ACC112 (cell line): Measurements from ENCODE around the gene SLC16A12.
"Not testable (repeated sequence)": the region's sequence is repeated elsewhere in the genome, so short reads cannot be mapped to it uniquely, and the experiment has no call there.

Experiments
- H2AFZ ChIP-seq: fragments of 200-600 bp; sonication (generic); one replicate; pipeline ENCODE4 v1.6.0; 2017; ENCODE audit warnings: antibody characterized with exemption, low read length; ENCODE audit not compliant: unreplicated experiment
- H3K27ac ChIP-seq: fragments of 200-600 bp; sonication (generic); 2 replicates; pipeline ENCODE4 v1.5.1; 2014; ENCODE audit warnings: low read depth, mild to moderate bottlenecking, antibody characterized with exemption, low read length, moderate library complexity
- H3K27me3 ChIP-seq: fragments of 200-600 bp; sonication (generic); 2 replicates; pipeline ENCODE4 v1.6.1; 2014; ENCODE audit warnings: mild to moderate bottlenecking, antibody characterized with exemption, low read length, moderate library complexity, mixed read lengths; ENCODE audit not compliant: insufficient read depth
- H3K36me3 ChIP-seq: fragments of 200-600 bp; sonication (generic); 2 replicates; pipeline ENCODE4 v1.6.1; 2016; ENCODE audit warnings: mild to moderate bottlenecking, antibody characterized with exemption, low read length, moderate library complexity, mixed read lengths; ENCODE audit not compliant: insufficient read depth
- H3K4me1 ChIP-seq: fragments of 200-600 bp; sonication (generic); one replicate; pipeline ENCODE4 v1.6.1; 2016; ENCODE audit warnings: low read length, mixed read lengths; ENCODE audit not compliant: insufficient read depth, unreplicated experiment, control insufficient read depth
- H3K4me3 ChIP-seq: fragments of 200-600 bp; sonication (generic); 2 replicates; pipeline ENCODE4 v1.5.1; 2014; ENCODE audit warnings: mild to moderate bottlenecking, low read depth, low read length
- H3K79me2 ChIP-seq: fragments of 200-600 bp; sonication (generic); one replicate; pipeline ENCODE4 v1.6.0; 2016; ENCODE audit warnings: low read length; ENCODE audit not compliant: control insufficient read depth, unreplicated experiment, insufficient read depth

The SLC16A12 gene

DNA sequence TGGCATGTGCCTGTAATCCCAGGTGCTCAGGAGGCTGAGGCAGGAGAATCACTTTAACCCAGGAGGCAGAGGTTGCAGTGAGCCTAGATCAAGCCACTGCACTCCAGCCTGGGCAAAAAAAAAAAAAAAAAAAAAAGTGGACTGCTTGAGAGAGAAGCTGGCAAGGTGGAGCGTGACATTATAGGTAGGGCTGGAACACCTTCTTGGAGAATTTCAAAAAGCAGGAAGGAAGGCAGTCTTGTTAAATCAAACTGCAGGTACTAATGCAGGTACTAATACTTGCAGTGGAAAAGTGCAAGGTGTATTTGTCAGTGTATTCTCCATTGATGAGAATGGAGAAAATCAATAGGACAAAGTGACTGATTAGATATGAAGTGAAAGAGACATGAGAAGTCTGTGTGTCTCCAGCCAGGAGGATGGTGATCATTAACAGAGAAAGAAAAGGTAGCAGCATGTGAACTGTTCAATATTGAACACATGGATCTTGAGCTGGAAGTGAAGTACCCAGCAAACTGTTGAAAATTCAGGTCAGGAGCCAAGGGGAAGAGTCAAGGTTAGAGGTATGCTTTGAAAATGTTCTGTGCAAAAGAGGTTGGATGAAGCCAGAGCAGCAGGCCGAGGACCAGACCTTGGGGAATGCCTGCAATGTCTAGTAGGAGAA is 12.6 kb upstream of the SLC16A12 start:
- H3K27ac ChIP-seq = no peak overlapping the region
- no peak overlapping the region for H3K4me3 ChIP-seq
- no peaks in the 10 kb centered on the region for H3K79me2 ChIP-seq
- H3K4me1 ChIP-seq = peaks cover 9% of the 10 kb centered on the region
- H3K36me3 ChIP-seq = no peaks in the 10 kb centered on the region
- no peak overlapping the region for H2AFZ ChIP-seq
- H3K27me3 ChIP-seq = no peaks in the 10 kb centered on the region

DNA sequence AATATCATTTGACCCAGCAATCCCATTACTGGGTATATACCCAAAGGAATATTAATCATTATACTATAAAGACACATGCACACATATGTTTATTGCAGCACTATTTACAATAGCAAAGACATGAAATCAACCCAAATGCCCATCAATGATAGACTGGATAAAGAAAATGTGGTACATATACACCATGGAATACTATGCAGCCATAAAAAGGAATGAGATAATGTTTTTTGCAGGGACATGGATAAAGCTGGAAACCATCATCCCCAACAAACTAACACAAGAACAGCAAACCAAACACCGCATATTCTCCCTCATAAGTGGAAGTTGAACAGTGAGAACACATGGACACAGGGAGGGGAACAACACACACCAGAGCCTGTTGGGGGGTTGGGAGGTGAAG is 11.3 kb upstream of the SLC16A12 start:
- H3K4me1 ChIP-seq, H3K27me3 ChIP-seq, H3K27ac ChIP-seq, H3K36me3 ChIP-seq, H3K79me2 ChIP-seq, H3K4me3 ChIP-seq, H2AFZ ChIP-seq: not testable (repeated sequence)

DNA sequence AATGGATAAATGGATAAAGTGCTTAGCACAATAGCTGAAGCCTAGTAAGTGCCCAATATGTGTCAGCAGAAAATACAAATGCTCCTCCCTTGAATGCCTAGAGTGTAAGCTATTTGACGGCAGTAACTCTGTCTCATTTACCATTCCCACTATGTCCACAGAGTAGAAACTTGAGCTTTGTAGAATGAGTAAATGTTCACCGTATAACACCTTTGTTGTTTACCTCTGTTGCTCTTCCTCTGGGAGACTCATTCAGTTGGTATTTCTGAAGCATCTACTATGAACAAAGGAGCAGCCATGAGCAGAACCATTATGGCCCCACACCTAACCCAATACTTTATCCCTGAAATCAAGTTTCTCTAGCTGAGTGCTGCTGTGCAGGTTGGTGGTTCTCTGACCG is 8.4 kb upstream of the SLC16A12 start:
- H3K4me3 ChIP-seq = no peak overlapping the region
- no peaks in the 10 kb centered on the region for H3K36me3 ChIP-seq
- no peak overlapping the region for H3K27ac ChIP-seq
- no peak overlapping the region for H2AFZ ChIP-seq
- H3K79me2 ChIP-seq = no peaks in the 10 kb centered on the region
- H3K27me3 ChIP-seq = no peaks in the 10 kb centered on the region
- H3K4me1 ChIP-seq = peaks cover 6% of the 10 kb centered on the region

DNA sequence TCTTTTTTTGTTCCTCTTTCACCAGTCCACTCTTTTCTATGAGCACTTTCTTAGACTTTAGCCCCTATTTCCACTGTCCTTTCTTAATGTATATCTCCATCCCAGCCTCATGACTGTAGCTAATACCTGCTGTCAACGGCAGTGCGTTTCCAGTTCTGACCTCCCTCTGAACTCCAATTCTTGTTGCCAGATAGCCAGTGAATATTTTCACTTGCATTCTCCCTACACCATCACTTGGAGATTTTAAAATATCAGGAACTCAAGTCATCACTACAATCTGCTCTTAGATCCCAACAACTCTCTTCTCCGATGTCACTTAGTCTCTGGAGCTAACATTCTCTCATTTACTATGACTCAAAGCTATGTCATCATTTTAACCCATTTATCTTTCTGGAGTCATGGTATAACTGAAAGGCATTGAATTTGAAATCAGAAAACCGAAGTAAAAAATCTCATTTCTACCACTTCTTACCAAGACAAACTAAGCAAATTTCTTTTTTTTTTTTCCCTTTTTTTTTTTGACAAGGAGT is 5.1 kb upstream of the SLC16A12 start:
- Histone ChIP-seq H2AFZ (no peak overlapping the region), H3K36me3 (no peaks in the 10 kb centered on the region), H3K4me3 (no peak overlapping the region), H3K4me1 (peaks cover 6% of the 10 kb centered on the region), H3K79me2 (no peaks in the 10 kb centered on the region), H3K27ac (no peak overlapping the region), H3K27me3 (no peaks in the 10 kb centered on the region; the same call in 1 of the 2 replicates)

DNA sequence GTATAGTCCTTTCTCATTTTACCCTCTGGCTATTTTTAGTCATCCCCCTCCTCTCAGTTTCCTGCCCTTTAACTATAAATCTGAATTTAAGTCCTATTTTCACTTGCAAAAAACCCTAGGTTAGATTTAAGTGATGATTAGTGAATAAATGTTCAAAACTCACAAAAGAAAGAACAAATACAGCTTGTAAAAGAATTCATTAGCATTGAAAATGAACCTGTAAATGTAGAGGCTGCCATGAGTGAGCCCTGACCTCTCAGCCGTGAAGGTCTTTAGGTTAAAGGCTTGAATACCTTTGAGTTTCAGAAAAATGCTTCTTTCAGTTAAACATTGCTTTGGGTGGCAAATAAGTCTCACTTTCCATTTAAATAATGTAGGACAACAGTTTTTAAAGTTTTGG is 2.0 kb upstream of the SLC16A12 start:
- Histone ChIP-seq H3K79me2 (no peaks in the 10 kb centered on the region), H3K27ac (no peak overlapping the region), H2AFZ (no peak overlapping the region), H3K4me3 (no peak overlapping the region), H3K27me3 (peaks cover 4% of the 10 kb centered on the region; the same call in 1 of the 2 replicates), H3K4me1 (peaks cover 6% of the 10 kb centered on the region), H3K36me3 (no peaks in the 10 kb centered on the region)

- H3K27me3 ChIP-seq = peaks cover 4% of the 10 kb centered on the region; the same call in 1 of the 2 replicates
- no peak overlapping the region for H3K27ac ChIP-seq
- no peak overlapping the region for H2AFZ ChIP-seq
- peaks cover 6% of the 10 kb centered on the region for H3K4me1 ChIP-seq
- H3K79me2 ChIP-seq = no peaks in the 10 kb centered on the region
- no peaks in the 10 kb centered on the region for H3K36me3 ChIP-seq
- peak overlapping the region; percentile 82 for H3K4me3 ChIP-seq
Measured at GRCh38 chr10:89536013-89536354, 590 bp upstream of the SLC16A12 start.

DNA sequence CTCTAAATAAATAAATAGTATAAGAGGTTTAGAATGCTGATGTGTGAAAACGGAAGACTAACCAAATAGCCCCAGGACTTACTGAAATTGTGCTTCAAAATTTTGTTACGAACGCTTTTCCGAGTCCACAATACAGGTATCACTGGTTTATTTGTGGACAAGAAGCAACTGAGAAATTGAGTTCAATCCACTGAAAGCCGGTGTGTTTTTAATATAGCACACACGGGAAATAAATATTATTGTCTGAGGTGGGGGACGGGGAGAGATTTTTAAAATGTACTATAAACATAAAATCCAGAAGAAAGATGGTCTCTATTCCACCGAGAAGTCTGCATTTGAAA is 598 bp downstream of the SLC16A12 start:
- Histone ChIP-seq H2AFZ (peak overlapping the region; percentile 15), H3K27me3 (peaks cover 4% of the 10 kb centered on the region; the same call in 1 of the 2 replicates), H3K79me2 (no peaks in the 10 kb centered on the region), H3K4me1 (no peaks in the 10 kb centered on the region), H3K36me3 (no peaks in the 10 kb centered on the region), H3K27ac (no peak overlapping the region), H3K4me3 (peak overlapping the region; percentile 82)

DNA sequence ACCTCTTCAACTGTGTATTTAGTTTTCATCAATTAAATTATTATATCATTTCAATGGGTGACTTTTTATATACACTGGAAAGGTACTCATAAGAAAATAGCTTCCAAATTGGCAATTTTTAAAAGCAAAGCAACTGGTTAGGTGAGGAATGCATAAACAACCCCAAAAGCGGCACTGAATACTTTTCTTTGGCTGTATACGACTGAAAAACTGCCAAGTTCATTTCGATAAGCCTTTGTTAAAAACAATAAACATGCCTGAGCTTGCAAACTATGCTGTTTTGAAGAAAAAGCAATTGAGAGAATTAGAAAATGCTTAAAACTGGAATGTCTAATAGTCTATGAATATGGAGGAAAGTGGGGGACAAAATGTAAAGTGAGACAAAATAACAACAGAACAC is 2.9 kb downstream of the SLC16A12 start:
- Histone ChIP-seq H3K36me3 (no peaks in the 10 kb centered on the region), H3K4me3 (no peak overlapping the region), H3K27ac (no peak overlapping the region), H2AFZ (no peak overlapping the region), H3K4me1 (no peaks in the 10 kb centered on the region), H3K79me2 (no peaks in the 10 kb centered on the region), H3K27me3 (peaks cover 4% of the 10 kb centered on the region; the same call in 1 of the 2 replicates)

DNA sequence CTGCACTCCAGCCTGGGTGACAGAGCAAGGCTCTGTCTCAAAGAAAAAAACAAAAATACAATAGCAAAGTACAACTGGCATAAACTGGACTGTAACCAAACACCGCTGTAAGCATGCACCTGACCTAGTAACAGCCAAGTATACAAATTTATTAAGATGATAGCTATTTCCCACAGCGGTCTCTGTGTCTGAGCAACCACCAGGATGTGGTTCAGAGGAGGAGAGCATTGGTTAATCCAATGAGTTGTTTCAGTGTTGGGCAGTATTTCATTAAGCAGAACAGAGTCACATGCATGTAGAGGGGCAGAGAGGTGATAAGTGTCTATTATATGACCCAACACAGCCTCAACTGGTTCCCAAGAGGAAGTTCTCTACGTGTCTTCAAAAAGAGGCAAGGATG is 4.0 kb downstream of the SLC16A12 start:
- no peaks in the 10 kb centered on the region for H3K4me1 ChIP-seq
- H3K27ac ChIP-seq = no peak overlapping the region
- no peak overlapping the region for H2AFZ ChIP-seq
- no peak overlapping the region for H3K4me3 ChIP-seq
- peaks cover 4% of the 10 kb centered on the region; the same call in 1 of the 2 replicates for H3K27me3 ChIP-seq
- no peaks in the 10 kb centered on the region for H3K79me2 ChIP-seq
- H3K36me3 ChIP-seq = no peaks in the 10 kb centered on the region

DNA sequence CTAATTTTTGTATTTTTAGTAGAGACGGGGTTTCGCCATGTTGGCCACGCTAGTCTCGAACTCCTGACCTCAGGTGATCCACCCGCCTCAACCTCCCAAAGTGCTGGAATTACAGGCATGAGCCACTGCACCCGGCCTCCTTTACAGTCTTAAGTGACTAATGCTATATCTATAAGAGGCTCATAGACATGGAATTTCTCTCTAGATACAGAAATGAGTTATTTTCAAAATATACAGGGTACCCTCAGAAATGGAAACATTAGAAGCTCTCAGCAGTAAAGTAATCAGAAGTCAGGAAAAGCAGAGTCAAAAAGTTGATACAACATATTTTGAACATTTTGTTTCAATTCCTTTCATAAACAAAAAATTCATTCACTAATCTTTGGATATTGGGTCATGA is 5.7 kb downstream of the SLC16A12 start:
- peak overlapping the region; percentile 25; the same call in 1 of the 2 replicates for H3K27ac ChIP-seq
- H3K36me3 ChIP-seq, H3K4me1 ChIP-seq, H3K27me3 ChIP-seq, H3K4me3 ChIP-seq, H3K79me2 ChIP-seq, H2AFZ ChIP-seq: not testable (repeated sequence)

DNA sequence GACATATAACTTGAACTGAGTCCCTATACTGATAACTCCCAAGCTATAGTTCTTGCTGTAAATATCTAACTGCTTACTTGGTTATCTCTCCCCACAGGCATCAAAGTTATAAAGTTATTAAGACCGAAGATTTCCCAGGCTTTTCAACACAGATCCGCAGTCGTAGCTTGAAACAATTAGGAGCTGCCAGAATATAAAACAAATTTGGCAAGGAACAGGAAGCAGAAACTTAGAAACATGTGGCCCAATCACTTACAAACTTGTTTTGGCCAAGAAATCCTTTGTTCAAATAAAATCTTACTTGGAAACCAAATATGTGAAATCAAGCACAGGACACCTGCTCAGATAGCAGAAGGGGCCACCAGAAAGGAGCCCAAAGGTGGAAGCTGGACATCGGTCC is 9.0 kb downstream of the SLC16A12 start:
- Histone ChIP-seq H3K4me1 (peaks cover 18% of the 10 kb centered on the region), H3K36me3 (no peaks in the 10 kb centered on the region), H3K4me3 (no peak overlapping the region)

More for the DNA sequence above, 9.0 kb downstream of the SLC16A12 start:
- no peaks in the 10 kb centered on the region for H3K79me2 ChIP-seq
- H2AFZ ChIP-seq = no peak overlapping the region
- H3K27ac ChIP-seq = no peak overlapping the region
- no peaks in the 10 kb centered on the region for H3K27me3 ChIP-seq
